Endothelial cell (in vitro differentiated cells): ENCODE measurements around the gene PPIA. TPM values are rescaled to one million over a fixed set of nuclear protein-coding genes. Genes with fewer than 3 reads are reported as not detected.

Experiments
- DNase-seq: peaks from one replicate; pipeline ENCODE4 v3.0.0; 2021; ENCODE audit warnings: low spot score
- H3K27ac Mint-ChIP-seq: one replicate; pipeline ENCODE4 v1.8.0; 2021; ENCODE audit warnings: mixed read lengths, inconsistent platforms; ENCODE audit not compliant: unreplicated experiment
- H3K27me3 Mint-ChIP-seq: one replicate; pipeline ENCODE4 v1.8.0; 2021; ENCODE audit warnings: mild to moderate bottlenecking, moderate library complexity, mixed read lengths, inconsistent platforms; ENCODE audit not compliant: unreplicated experiment
- H3K36me3 Mint-ChIP-seq: one replicate; pipeline ENCODE4 v1.8.0; 2021; ENCODE audit warnings: mild to moderate bottlenecking, low read depth, mixed read lengths, inconsistent platforms; ENCODE audit not compliant: unreplicated experiment
- H3K4me1 Mint-ChIP-seq: one replicate; pipeline ENCODE4 v1.8.0; 2021; ENCODE audit warnings: mild to moderate bottlenecking, mixed read lengths, inconsistent platforms; ENCODE audit not compliant: unreplicated experiment
- H3K4me3 Mint-ChIP-seq: one replicate; pipeline ENCODE4 v1.8.0; 2021; ENCODE audit warnings: mild to moderate bottlenecking, mixed read lengths, inconsistent platforms; ENCODE audit not compliant: unreplicated experiment
- H3K9me3 Mint-ChIP-seq: one replicate; pipeline ENCODE4 v1.8.0; 2021; ENCODE audit warnings: mixed read lengths, inconsistent platforms; ENCODE audit not compliant: unreplicated experiment
- total RNA-seq: library from RNA; stranded (reverse); fragmentation: NEBNext Ultra II Directional; extraction: Animal tissue kit (Norgen Biotek cat#: 25700); gene quantifications from one replicate; pipeline ENCODE4 v1.2.1, GENCODE V29; 2021; ENCODE audit not compliant: unreplicated experiment
- TF ChIP-seq, protein P1 (sequence below): fragments of 200-600 bp; sonication (generic); IDR thresholded peaks from one replicate; pipeline ENCODE4 v1.5.0; 2021; ENCODE audit warnings: antibody characterized with exemption; ENCODE audit not compliant: unreplicated experiment

Gene PPIA
- total RNA-seq, 1 donor from 2014 or later: 1,721 TPM

DNA sequence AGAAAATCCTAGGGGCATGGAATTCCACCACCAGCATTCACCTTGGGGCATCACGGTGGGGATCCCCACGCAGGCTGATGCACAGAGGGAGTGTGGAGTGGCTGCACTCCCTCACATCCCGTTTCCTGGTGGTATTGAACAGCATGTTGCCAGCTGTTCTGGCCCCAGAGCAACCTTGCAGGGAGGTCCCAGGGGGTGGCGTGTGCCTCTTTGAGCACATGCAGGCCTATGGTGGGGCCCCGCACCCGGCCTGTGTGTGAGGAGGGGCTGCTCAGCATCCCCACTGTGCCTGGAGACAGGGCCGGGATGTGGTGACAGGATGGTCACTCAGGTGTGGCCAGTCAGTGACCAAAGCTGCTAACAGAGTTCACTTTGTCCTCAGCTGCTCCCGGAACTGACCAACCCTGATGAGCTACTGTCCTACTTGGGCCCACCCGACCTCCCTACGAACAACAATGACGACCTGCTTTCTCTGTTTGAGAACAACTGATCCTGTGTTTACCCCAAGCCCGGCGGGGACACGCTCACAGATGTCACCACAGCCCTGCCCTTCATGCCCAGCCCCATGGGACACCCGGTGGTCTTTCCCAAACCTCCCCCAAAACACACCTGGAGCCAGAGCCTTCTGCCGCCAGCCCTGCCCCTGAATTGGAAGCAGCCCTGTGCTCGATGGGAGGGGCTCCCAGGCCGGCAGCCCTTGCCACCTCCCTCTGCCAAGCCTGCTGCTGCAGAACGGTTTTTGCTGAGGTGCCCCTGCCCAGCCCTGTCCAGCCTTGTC, 29.2 kb upstream of the PPIA start:
- Mint-ChIP-seq H3K4me1 (no peaks in the 10 kb centered on the region), H3K27me3 (no peaks in the 10 kb centered on the region), H3K36me3 (peaks cover 23% of the 10 kb centered on the region), H3K4me3 (no peak overlapping the region), H3K9me3 (no peaks in the 10 kb centered on the region), H3K27ac (no peak overlapping the region)
- DNase-seq: no peak
- TF ChIP-seq, protein P1, sequence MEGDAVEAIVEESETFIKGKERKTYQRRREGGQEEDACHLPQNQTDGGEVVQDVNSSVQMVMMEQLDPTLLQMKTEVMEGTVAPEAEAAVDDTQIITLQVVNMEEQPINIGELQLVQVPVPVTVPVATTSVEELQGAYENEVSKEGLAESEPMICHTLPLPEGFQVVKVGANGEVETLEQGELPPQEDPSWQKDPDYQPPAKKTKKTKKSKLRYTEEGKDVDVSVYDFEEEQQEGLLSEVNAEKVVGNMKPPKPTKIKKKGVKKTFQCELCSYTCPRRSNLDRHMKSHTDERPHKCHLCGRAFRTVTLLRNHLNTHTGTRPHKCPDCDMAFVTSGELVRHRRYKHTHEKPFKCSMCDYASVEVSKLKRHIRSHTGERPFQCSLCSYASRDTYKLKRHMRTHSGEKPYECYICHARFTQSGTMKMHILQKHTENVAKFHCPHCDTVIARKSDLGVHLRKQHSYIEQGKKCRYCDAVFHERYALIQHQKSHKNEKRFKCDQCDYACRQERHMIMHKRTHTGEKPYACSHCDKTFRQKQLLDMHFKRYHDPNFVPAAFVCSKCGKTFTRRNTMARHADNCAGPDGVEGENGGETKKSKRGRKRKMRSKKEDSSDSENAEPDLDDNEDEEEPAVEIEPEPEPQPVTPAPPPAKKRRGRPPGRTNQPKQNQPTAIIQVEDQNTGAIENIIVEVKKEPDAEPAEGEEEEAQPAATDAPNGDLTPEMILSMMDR: no peak

DNA sequence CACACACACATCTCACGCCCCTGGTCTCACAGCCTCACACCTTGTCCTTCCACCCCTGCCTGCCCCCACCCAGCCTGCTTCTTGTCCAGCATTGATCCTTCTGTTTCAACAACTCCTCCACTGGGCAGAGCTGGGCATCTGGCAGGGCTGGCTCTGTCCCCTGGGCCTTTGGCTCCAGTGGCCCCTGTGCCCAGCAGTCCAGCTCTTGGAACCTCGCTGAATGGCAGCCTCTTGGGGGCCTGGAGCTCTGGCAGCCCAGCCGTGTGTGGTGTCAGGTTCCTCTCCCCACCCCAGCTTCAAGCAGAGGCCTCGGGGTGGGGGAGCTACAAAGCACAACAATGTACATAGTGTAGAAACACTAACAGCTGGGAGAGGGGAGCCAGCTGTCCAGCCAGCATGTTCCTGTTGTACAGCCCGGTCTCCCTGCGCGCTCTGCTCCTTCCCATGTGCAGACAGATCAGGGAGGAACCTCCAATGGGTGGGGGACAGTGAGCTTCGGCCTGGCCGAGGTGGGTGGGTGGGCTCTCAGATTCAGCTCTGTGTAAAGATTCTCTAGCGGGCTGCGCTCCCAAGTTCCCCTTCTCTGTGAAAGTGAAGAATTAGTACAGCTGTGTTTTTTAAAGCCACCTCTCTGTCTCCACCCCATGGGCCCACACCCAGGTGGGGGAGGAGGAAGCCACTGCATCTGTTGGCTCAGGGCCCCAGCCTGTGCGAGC, 28.4 kb upstream of the PPIA start:
- H3K27ac Mint-ChIP-seq: no peak overlapping the region
- DNase-seq: no peak
- H3K4me1 Mint-ChIP-seq: no peaks in the 10 kb centered on the region
- H3K36me3 Mint-ChIP-seq: peaks cover 20% of the 10 kb centered on the region
- H3K4me3 Mint-ChIP-seq: no peak overlapping the region
- no peaks in the 10 kb centered on the region for H3K9me3 Mint-ChIP-seq
- no peaks in the 10 kb centered on the region for H3K27me3 Mint-ChIP-seq
- TF ChIP-seq, protein P1: no peak

DNA sequence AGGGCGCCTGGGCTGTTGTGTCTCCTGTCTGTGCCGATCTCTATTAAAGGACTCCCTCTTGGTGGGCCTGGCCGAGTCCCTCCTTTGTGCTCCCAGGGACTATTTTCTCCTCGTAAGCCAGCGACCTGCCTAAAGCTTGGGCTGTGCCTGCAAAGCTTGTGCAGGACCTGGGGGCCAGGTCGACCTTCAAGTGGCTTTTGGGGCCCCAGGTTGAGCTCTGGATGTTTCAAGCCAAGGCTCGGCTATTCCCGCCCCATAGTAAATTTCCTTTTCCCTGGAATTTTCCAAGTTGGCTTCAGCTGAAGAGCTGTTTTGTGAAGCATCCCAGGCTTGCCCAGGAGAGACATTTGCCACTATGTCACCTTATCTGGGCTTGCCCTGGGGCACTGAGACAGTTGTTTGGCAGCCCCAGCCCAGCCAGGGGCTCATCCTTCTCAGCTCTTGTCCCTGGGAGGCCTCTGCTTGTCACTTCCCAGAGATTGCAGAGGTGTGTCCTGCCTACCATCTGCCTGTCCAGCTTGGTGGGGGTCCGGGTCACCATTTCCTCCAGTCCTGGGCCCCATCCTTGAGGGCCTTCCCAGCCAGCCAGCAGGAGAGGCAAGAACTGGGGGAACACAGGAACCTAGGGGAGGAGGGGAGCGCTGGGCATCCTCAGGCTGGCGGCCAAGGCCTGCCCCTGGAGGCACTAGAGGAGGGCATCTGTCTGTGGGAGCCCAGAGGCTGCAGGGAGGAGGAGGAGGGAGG, 27.7 kb upstream of the PPIA start:
- Mint-ChIP-seq H3K4me1 (no peaks in the 10 kb centered on the region), H3K9me3 (no peaks in the 10 kb centered on the region), H3K27ac (no peak overlapping the region), H3K4me3 (no peak overlapping the region), H3K27me3 (no peaks in the 10 kb centered on the region), H3K36me3 (peaks cover 16% of the 10 kb centered on the region)
- TF ChIP-seq, protein P1: no peak
- DNase-seq: no peak

DNA sequence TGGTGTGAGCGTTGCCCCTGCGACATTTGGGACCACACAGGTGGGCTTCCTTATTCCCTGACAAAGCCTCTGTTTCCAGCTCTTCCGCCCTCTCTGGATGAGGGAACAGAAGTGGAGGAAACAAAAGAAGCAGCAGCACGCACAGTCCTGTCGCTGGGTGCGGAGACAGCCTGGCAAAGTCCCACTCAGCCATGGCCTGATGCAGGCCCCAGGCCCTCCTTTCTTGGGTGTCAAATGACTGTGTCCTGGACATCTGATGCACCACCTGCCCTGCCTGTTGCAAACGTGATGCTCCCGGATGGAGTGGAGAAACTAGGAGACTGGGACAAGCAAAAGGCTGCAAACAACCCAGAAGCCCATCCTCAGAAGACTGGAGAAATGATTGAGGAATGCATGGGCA, 27.1 kb upstream of the PPIA start:
- Mint-ChIP-seq H3K4me1 (no peaks in the 10 kb centered on the region), H3K27ac (no peak overlapping the region), H3K36me3 (peaks cover 12% of the 10 kb centered on the region), H3K4me3 (no peak overlapping the region), H3K27me3 (no peaks in the 10 kb centered on the region), H3K9me3 (no peaks in the 10 kb centered on the region)
- TF ChIP-seq, protein P1: no peak
- no peak for DNase-seq
